CD4-positive, alpha-beta T cell (primary cell): ENCODE data around the gene SRC. TPM values are rescaled to one million over a fixed set of nuclear protein-coding genes. Genes with fewer than 3 reads are reported as not detected.

Source experiments
- ATAC-seq: fragments of 200-7000 bp; cut with Tn5 transposase; one replicate; pipeline ENCODE4 v1.10.0; 2022; ENCODE audit warnings: mild to moderate bottlenecking; ENCODE audit not compliant: poor library complexity
- CTCF ChIA-PET: fragments of 350-600 bp; sonication (Branson Sonifier 250); formaldehyde crosslinking; loops from one replicate; lab custom pipeline; 2021; ENCODE audit warnings: antibody characterized with exemption, inconsistent platforms; lab: Charles Lee
- POLR2A ChIA-PET: fragments of 350-600 bp; sonication (Branson Sonifier 250); formaldehyde crosslinking; loops from one replicate; lab custom pipeline; 2021; ENCODE audit warnings: antibody characterized with exemption, inconsistent platforms; lab: Charles Lee
- DNase-seq, 14 experiments: peaks; one replicate each; pipeline ENCODE4 v3.0.0-alpha.2; 2013 to 2020; ENCODE audit warnings: mixed read lengths in 2 of 14
- H3K27ac ChIP-seq, 2 donors: one replicate each; pipeline versions ENCODE4 v1.5.1 to v1.7.0; 2013; ENCODE audit warnings: low read length in 2 of 2, low read depth in 1 of 2, mild to moderate bottlenecking in 1 of 2
- H3K27me3 ChIP-seq, 2 experiments: 1 replicate in 1 of 2; 2 replicates in 1 of 2; pipeline versions ENCODE4 v1.6.1 to v1.7.0; 2013; ENCODE audit warnings: low read length in 2 of 2, control low read depth in 1 of 2, mild to moderate bottlenecking in 1 of 2, moderate library complexity in 1 of 2; ENCODE audit not compliant: insufficient read depth in 2 of 2, control insufficient read depth in 1 of 2
- H3K36me3 ChIP-seq: one replicate; pipeline ENCODE4 v1.6.1; 2013; ENCODE audit warnings: low read length, control low read depth; ENCODE audit not compliant: insufficient read depth
- H3K4me1 ChIP-seq: one replicate; pipeline ENCODE4 v1.6.1; 2013; ENCODE audit warnings: low read length, control low read depth; ENCODE audit not compliant: insufficient read depth
- H3K4me3 ChIP-seq: one replicate; pipeline ENCODE4 v1.5.1; 2013; ENCODE audit warnings: mild to moderate bottlenecking, low read length, moderate library complexity
- H3K9me3 ChIP-seq, 2 experiments: 1 replicate in 1 of 2; 2 replicates in 1 of 2; pipeline versions ENCODE4 v1.6.1 to v1.7.0; 2013; ENCODE audit warnings: low read length in 2 of 2, mild to moderate bottlenecking in 2 of 2, control low read depth in 1 of 2, moderate library complexity in 1 of 2; ENCODE audit not compliant: control insufficient read depth in 1 of 2, insufficient read depth in 1 of 2
- H3K27ac Mint-ChIP-seq: one replicate; pipeline ENCODE4 v1.8.0; 2020; ENCODE audit warnings: mixed read lengths
- H3K27me3 Mint-ChIP-seq: one replicate; pipeline ENCODE4 v1.8.0; 2021; ENCODE audit warnings: mixed read lengths
- H3K36me3 Mint-ChIP-seq: one replicate; pipeline ENCODE4 v1.8.0; 2021; ENCODE audit warnings: low read depth, mixed read lengths
- H3K4me1 Mint-ChIP-seq: one replicate; pipeline ENCODE4 v1.8.0; 2021; ENCODE audit warnings: low read depth, mixed read lengths
- H3K4me3 Mint-ChIP-seq: one replicate; pipeline ENCODE4 v1.8.0; 2020; ENCODE audit warnings: mild to moderate bottlenecking, mixed read lengths
- H3K9me3 Mint-ChIP-seq: one replicate; pipeline ENCODE4 v1.8.0; 2020; ENCODE audit warnings: mixed read lengths
- intact Hi-C, 2 experiments: fragments of 100-400 bp; cut with DNase I in 1 of 2; cut with micrococcal nuclease in 1 of 2; formaldehyde crosslinking; loops; one replicate each; pipeline versions ENCODE4 v1.15.1 to v1.9.0; 2023 to 2025; cut with DNase I, micrococcal nuclease
- total RNA-seq, 174 experiments: library from RNA in 2 of 174; stranded (reverse) in 2 of 174; gene quantifications; one replicate each; pipeline ENCODE4 v1.2.3 and lab custom pipeline; 2021 to 2026
- TF ChIP-seq, protein P1 (sequence below): fragments of 200-600 bp; IDR thresholded peaks from one replicate; pipeline ENCODE4 v1.8.0; 2022; ENCODE audit warnings: antibody characterized with exemption, mild to moderate bottlenecking

The SRC gene
- total RNA-seq, 2 experiments from 2014 or later = 2.5 to 3.1 TPM

DNA sequence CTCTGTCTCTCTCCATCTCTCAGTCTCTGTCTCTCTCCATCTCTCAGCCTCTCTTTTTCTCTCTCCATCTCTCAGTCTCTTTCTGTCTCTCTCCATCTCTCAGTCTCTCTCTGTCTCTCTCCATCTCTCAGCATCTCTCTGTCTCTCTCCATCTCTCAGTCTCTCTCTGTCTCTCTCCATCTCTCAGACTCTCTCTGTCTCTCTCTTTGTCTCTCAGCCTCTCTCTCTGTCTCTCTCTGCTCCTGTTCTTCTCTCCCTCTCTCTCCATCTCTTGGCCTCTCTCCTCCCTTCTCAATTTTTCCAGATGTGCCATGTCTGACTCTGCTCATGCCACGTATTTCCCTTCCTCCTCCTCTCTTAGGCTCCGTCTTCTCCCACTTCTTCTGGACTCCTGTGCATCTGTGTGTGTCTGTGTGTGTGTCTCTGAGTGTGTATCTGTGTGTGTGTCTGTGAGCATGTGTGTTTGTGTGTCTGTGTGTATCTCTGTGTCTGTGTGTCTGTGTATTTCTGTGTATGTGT lies 72.7 kb downstream of the SRC start:
- TF ChIP-seq, protein P1, sequence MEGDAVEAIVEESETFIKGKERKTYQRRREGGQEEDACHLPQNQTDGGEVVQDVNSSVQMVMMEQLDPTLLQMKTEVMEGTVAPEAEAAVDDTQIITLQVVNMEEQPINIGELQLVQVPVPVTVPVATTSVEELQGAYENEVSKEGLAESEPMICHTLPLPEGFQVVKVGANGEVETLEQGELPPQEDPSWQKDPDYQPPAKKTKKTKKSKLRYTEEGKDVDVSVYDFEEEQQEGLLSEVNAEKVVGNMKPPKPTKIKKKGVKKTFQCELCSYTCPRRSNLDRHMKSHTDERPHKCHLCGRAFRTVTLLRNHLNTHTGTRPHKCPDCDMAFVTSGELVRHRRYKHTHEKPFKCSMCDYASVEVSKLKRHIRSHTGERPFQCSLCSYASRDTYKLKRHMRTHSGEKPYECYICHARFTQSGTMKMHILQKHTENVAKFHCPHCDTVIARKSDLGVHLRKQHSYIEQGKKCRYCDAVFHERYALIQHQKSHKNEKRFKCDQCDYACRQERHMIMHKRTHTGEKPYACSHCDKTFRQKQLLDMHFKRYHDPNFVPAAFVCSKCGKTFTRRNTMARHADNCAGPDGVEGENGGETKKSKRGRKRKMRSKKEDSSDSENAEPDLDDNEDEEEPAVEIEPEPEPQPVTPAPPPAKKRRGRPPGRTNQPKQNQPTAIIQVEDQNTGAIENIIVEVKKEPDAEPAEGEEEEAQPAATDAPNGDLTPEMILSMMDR = no peak
- ChIA-PET CTCF (no interaction called here), POLR2A (no interaction called here)
- no peak overlapping the region for H3K27ac ChIP-seq
- intact Hi-C loops = no loop called here
- peaks cover 3% of the 10 kb centered on the region for H3K4me1 Mint-ChIP-seq
- H3K27me3 Mint-ChIP-seq = peaks cover 19% of the 10 kb centered on the region
- H3K4me3 Mint-ChIP-seq = no peak overlapping the region
- H3K9me3 Mint-ChIP-seq = no peaks in the 10 kb centered on the region
- DNase-seq (no peak), ATAC-seq (no peak)
- H3K4me3 ChIP-seq = no peak overlapping the region
- no peak overlapping the region for H3K27ac Mint-ChIP-seq
- H3K36me3 ChIP-seq = no peaks in the 10 kb centered on the region
- H3K36me3 Mint-ChIP-seq = no peaks in the 10 kb centered on the region
- peaks cover 0 to 5% of the 10 kb centered on the region in 2 experiments for H3K9me3 ChIP-seq
- H3K27me3 ChIP-seq = peaks cover 13 to 14% of the 10 kb centered on the region in 2 experiments
- no peaks in the 10 kb centered on the region for H3K4me1 ChIP-seq

DNA sequence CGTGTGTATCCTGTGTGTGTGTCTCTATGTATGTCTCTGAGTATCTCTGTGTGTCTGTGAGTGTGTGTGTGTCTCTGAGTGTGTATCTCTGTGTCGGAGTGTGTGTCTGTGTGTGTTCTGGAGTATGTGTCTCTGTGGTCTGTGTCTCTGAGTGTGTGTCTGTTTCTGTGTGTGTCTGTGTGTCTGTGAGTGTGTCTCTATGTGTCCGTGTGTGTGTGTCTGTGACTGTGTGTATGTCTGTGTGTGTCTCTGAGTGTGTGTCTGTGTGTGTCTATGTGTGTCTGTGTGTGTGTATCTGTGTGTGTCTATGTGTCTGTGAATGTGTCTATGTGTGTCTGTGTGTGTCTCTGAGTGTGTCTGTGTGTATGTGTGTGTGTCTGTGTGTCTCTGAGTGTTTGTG lies 73.4 kb downstream of the SRC start:
- Mint-ChIP-seq H3K27ac (no peak overlapping the region), H3K4me3 (no peak overlapping the region), H3K4me1 (no peaks in the 10 kb centered on the region), H3K9me3 (no peaks in the 10 kb centered on the region), H3K36me3 (no peaks in the 10 kb centered on the region), H3K27me3 (peaks cover 26% of the 10 kb centered on the region)
- ChIA-PET CTCF (no interaction called here), POLR2A (no interaction called here)
- intact Hi-C loops = no loop called here
- TF ChIP-seq, protein P1 = no peak
- Histone ChIP-seq H3K4me1 (no peaks in the 10 kb centered on the region), H3K27me3 (peaks cover 16 to 20% of the 10 kb centered on the region in 2 experiments), H3K27ac (no peak overlapping the region), H3K36me3 (no peaks in the 10 kb centered on the region), H3K9me3 (peaks cover 0 to 5% of the 10 kb centered on the region in 2 experiments), H3K4me3 (no peak overlapping the region)
- ATAC-seq = no peak
- DNase-seq = no peak

DNA sequence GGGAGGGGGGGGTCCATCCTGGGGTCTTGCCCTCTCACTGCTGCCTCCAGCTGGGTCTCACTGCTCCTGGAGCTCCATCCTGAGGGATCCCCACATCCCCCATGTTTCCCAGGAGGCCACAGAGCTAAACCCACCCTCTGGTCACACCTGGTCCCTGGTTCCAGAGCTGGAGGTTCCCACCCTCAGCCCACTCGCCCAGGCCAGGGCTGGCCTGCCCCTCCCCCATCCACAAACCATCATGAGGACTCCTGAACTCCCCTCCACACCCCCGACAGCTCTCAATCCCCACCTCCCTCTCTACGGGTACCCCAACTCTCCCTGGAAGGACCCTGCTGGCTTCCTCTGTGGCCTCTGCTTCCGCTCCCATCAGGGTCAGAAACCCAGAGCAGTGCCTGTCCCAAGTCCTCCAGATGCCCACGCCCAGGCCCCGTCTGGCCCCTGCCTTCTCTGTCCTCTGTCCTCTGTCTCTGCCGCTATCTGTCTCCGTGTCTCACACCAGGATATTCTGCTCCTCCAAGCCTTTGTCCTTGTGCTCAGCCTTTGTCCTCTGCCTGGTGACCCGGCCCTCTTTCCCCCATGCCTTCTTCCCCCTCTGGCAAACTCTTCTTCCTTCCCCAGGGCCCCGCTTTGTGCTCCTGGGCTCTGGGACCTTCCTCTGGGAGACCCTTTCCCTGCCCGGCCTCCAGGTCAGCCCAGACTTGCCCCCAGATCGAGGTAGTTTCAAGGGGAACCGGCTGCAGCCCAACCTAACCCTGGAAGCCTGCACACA lies 74.0 kb downstream of the SRC start:
- Histone ChIP-seq H3K27ac (no peak overlapping the region), H3K9me3 (peaks cover 0 to 5% of the 10 kb centered on the region in 2 experiments), H3K4me3 (no peak overlapping the region), H3K36me3 (no peaks in the 10 kb centered on the region), H3K4me1 (no peaks in the 10 kb centered on the region), H3K27me3 (peaks cover 16 to 24% of the 10 kb centered on the region in 2 experiments)
- DNase-seq (no peak), ATAC-seq (no peak)
- Mint-ChIP-seq H3K27ac (no peak overlapping the region), H3K4me1 (no peaks in the 10 kb centered on the region), H3K27me3 (peaks cover 32% of the 10 kb centered on the region), H3K36me3 (no peaks in the 10 kb centered on the region), H3K9me3 (no peaks in the 10 kb centered on the region), H3K4me3 (no peak overlapping the region)
- ChIA-PET CTCF (no interaction called here), POLR2A (no interaction called here)
- TF ChIP-seq, protein P1 = no peak
- intact Hi-C loops = no loop called here
